H1 (cell line): ENCODE results near the gene ALLC.

Source experiments
- CEBPB ChIP-seq: IDR thresholded peaks from 2 replicates; pipeline ENCODE4 v1.6.1; 2012; ENCODE audit warnings: low read depth, low read length
- CHD2 ChIP-seq: IDR thresholded peaks from 2 replicates; pipeline ENCODE4 v1.6.1; 2012; ENCODE audit warnings: low read length, improper control_type of control experiment
- GTF2F1 ChIP-seq: IDR thresholded peaks from 2 replicates; pipeline ENCODE4 v1.6.1; 2012; ENCODE audit warnings: low read depth, low read length, improper control_type of control experiment, borderline replicate concordance
- KDM4A ChIP-seq: IDR thresholded peaks from one replicate; pipeline ENCODE4 v1.7.1; 2012; ENCODE audit warnings: low read depth, mild to moderate bottlenecking, moderate library complexity, low read length, inconsistent platforms; ENCODE audit not compliant: severe bottlenecking
- RXRA ChIP-seq: IDR thresholded peaks from 2 replicates; pipeline ENCODE4 v1.6.1; 2011; ENCODE audit warnings: low read depth, mild to moderate bottlenecking, low read length, moderate library complexity; ENCODE audit not compliant: insufficient read depth
- TBP ChIP-seq: IDR thresholded peaks from 2 replicates; pipeline ENCODE4 v1.6.1; 2011; ENCODE audit warnings: low read depth, low read length, improper control_type of control experiment
- TF ChIP-seq, protein P1 (sequence below), 3 experiments: IDR thresholded peaks; 1 replicate in 2 of 3; 2 replicates in 1 of 3; pipeline versions ENCODE4 v1.5.1 to v1.6.1; 2011; ENCODE audit warnings: low read length in 3 of 3, mild to moderate bottlenecking in 3 of 3, inconsistent platforms in 2 of 3, low read depth in 1 of 3, moderate library complexity in 1 of 3; ENCODE audit not compliant: insufficient read depth in 1 of 3; ENCODE audit errors: control extremely low read depth in 1 of 3

DNA sequence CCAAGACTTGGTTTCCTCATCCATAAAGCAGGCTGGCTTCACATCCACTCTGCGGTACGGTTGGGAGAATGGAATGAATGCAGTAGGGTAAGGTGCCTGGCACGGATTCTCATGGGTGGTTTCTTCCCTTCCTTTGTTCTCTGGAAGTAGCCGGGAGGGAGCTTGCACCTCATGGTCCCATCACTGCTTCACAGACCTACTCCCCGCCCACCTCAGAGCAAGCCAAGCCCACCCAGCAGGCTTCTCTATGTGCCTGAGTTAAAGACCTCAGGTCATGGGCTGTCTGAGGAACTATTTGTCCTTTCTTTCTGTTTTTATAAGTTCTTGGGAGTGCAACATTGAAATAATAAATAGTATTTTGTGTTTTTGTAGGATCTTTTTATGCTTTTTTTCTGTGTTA lies 48.9 kb downstream of the ALLC start:
- TF ChIP-seq CEBPB = no peak
- no peak for TF ChIP-seq RXRA
- TF ChIP-seq, protein P1, sequence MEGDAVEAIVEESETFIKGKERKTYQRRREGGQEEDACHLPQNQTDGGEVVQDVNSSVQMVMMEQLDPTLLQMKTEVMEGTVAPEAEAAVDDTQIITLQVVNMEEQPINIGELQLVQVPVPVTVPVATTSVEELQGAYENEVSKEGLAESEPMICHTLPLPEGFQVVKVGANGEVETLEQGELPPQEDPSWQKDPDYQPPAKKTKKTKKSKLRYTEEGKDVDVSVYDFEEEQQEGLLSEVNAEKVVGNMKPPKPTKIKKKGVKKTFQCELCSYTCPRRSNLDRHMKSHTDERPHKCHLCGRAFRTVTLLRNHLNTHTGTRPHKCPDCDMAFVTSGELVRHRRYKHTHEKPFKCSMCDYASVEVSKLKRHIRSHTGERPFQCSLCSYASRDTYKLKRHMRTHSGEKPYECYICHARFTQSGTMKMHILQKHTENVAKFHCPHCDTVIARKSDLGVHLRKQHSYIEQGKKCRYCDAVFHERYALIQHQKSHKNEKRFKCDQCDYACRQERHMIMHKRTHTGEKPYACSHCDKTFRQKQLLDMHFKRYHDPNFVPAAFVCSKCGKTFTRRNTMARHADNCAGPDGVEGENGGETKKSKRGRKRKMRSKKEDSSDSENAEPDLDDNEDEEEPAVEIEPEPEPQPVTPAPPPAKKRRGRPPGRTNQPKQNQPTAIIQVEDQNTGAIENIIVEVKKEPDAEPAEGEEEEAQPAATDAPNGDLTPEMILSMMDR (IDR thresholded peaks at IDR 0.05; ENCODE audit: control extremely low read depth in 1 of 3, insufficient read depth in 1 of 3, low read depth in 1 of 3, low read length in 3 of 3) = no peak
- TF ChIP-seq KDM4A = no peak
- TF ChIP-seq TBP = no peak
- TF ChIP-seq GTF2F1 = no peak
- TF ChIP-seq CHD2 = no peak
